ENCODE results near the gene FAM78B. TPM values are rescaled to one million over a fixed set of nuclear protein-coding genes. Genes with fewer than 3 reads are reported as not detected.

Gene FAM78B
- total RNA-seq, 2 experiments from 2014 or later = 0.11 TPM; not detected in 1

GRCh38 chr1:166053395-166053794 is 113.4 kb downstream of the FAM78B start:
- Mint-ChIP-seq H3K4me1 (ENCODE audit: low read depth) (no peaks in the 10 kb centered on the region), H3K27me3 (peaks cover 50% of the 10 kb centered on the region), H3K27ac (no peak overlapping the region), H3K4me3 (no peak overlapping the region), H3K9me3 (no peaks in the 10 kb centered on the region), H3K36me3 (ENCODE audit: low read depth) (no peaks in the 10 kb centered on the region)
- peaks cover 0 to 3% of the 10 kb centered on the region in 2 experiments for H3K9me3 ChIP-seq (ENCODE audit: control insufficient read depth in 1 of 2, insufficient read depth in 1 of 2, low read length in 2 of 2)
- no peak for TF ChIP-seq CTCF (IDR thresholded peaks at IDR 0.05)
- intact Hi-C loops (cut with DNase I, micrococcal nuclease) = no loop called here
- no peak overlapping the region for H3K27ac ChIP-seq (ENCODE audit: low read depth in 1 of 2, low read length in 2 of 2)
- no peaks in the 10 kb centered on the region for H3K36me3 ChIP-seq (ENCODE audit: insufficient read depth, low read length)
- H3K4me3 ChIP-seq (ENCODE audit: low read length) = no peak overlapping the region
- no peaks in the 10 kb centered on the region for H3K4me1 ChIP-seq (ENCODE audit: insufficient read depth, low read length)
- ChIA-PET POLR2A (no interaction called here), CTCF (no interaction called here)
- DNase-seq (no peak), ATAC-seq (ENCODE audit: poor library complexity) (no peak)
- peaks cover 0 to 5% of the 10 kb centered on the region in 2 experiments for H3K27me3 ChIP-seq (ENCODE audit: control insufficient read depth in 1 of 2, insufficient read depth in 2 of 2, low read length in 2 of 2)

GRCh38 chr1:166040202-166040997 is 126.4 kb downstream of the FAM78B start:
- intact Hi-C loops (cut with DNase I, micrococcal nuclease) = no loop called here
- POLR2A ChIA-PET = no interaction called here
- no peak for ATAC-seq (ENCODE audit: poor library complexity)

GRCh38 chr1:166039436-166040201 is 127.2 kb downstream of the FAM78B start:
- ATAC-seq (ENCODE audit: poor library complexity) (no peak), DNase-seq (no peak)
- intact Hi-C loops (cut with DNase I, micrococcal nuclease) = no loop called here
- Mint-ChIP-seq H3K4me1 (ENCODE audit: low read depth) (no peaks in the 10 kb centered on the region), H3K9me3 (no peaks in the 10 kb centered on the region), H3K27ac (no peak overlapping the region), H3K4me3 (no peak overlapping the region), H3K36me3 (ENCODE audit: low read depth) (no peaks in the 10 kb centered on the region), H3K27me3 (peaks cover 36% of the 10 kb centered on the region)
- H3K4me3 ChIP-seq (ENCODE audit: low read length) = no peak overlapping the region
- no peaks in the 10 kb centered on the region for H3K36me3 ChIP-seq (ENCODE audit: insufficient read depth, low read length)
- ChIA-PET CTCF (no interaction called here), POLR2A (no interaction called here)
- TF ChIP-seq CTCF (IDR thresholded peaks at IDR 0.05) = no peak
- H3K27ac ChIP-seq (ENCODE audit: low read depth in 1 of 2, low read length in 2 of 2) = no peak overlapping the region
- H3K9me3 ChIP-seq (ENCODE audit: control insufficient read depth in 1 of 2, insufficient read depth in 1 of 2, low read length in 2 of 2) = no peaks in the 10 kb centered on the region
- H3K4me1 ChIP-seq (ENCODE audit: insufficient read depth, low read length) = no peaks in the 10 kb centered on the region
- H3K27me3 ChIP-seq (ENCODE audit: control insufficient read depth in 1 of 2, insufficient read depth in 2 of 2, low read length in 2 of 2) = peaks cover 0 to 2% of the 10 kb centered on the region in 2 experiments

More at GRCh38 chr1:166040202-166040997, 126.4 kb downstream of the FAM78B start:
- Histone ChIP-seq H3K27ac (ENCODE audit: low read depth in 1 of 2, low read length in 2 of 2) (no peak overlapping the region), H3K4me3 (ENCODE audit: low read length) (no peak overlapping the region), H3K9me3 (ENCODE audit: control insufficient read depth in 1 of 2, insufficient read depth in 1 of 2, low read length in 2 of 2) (no peaks in the 10 kb centered on the region), H3K27me3 (ENCODE audit: control insufficient read depth in 1 of 2, insufficient read depth in 2 of 2, low read length in 2 of 2) (peaks cover 0 to 2% of the 10 kb centered on the region in 2 experiments), H3K36me3 (ENCODE audit: insufficient read depth, low read length) (no peaks in the 10 kb centered on the region), H3K4me1 (ENCODE audit: insufficient read depth, low read length) (no peaks in the 10 kb centered on the region)
- no peak overlapping the region for H3K27ac Mint-ChIP-seq
- peaks cover 36% of the 10 kb centered on the region for H3K27me3 Mint-ChIP-seq
- no peak overlapping the region for H3K4me3 Mint-ChIP-seq
- TF ChIP-seq CTCF (IDR thresholded peaks at IDR 0.05) = no peak
- H3K4me1 Mint-ChIP-seq (ENCODE audit: low read depth) = no peaks in the 10 kb centered on the region
- no peaks in the 10 kb centered on the region for H3K9me3 Mint-ChIP-seq
- no peaks in the 10 kb centered on the region for H3K36me3 Mint-ChIP-seq (ENCODE audit: low read depth)
- CTCF ChIA-PET = no interaction called here
- no peak for DNase-seq
